NCI-H1105 treated with DMSO at 0.1 percent for 48 hours (cell line): ENCODE measurements around the gene S100A11.
A peak's percentile ranks its signal among the peaks of the same experiment; 100 is the strongest.

Source experiments
- DNase-seq: peaks from one replicate; lab custom pipeline; 2025; lab: John Stamatoyannopoulos, UW

Gene S100A11

DNA sequence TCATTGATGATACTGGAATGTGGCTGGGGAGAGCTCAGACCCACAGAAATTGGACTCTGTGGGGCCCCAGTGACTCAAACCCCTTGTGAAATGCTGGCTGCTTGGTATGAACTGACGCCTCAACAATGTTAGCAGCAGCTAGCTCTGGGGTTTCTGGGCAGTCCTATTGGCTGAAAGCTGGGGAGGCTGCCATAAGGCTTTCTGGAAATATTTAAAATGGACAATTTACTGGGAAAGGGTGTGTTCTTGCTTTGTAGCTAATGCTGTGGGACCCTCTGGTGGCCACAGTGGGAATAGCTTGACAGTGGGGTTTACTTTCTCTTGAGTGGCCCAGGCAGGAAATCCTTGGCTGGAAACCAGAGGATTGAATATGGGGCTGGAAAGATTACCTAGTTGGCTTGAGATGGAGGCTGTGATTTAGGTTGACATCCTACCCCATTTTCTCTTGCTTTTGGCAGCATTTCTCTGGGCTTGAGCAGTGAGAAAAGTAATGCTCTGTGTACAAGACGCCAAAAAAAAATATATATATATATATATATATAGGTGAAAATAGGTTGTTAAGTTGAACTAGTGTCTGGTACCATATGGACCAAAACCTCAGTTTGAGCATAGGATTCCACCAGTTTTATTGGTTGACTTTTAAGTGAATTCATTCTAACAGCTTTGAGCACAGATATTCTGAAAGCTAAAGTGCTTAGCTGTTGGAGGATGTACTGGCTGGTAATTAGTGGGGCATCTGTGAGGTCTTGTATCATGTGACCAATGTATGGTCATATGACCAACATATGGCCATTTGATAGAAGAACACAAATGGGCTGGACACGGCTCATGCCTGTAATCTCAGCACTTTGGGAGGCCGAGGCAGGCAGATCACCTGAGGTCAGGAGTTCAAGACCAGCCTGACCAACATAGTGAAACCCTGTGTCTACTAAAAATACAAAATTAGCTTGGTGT, 34.9 kb downstream of the S100A11 start:
- DNase-seq = peak; percentile 80

DNA sequence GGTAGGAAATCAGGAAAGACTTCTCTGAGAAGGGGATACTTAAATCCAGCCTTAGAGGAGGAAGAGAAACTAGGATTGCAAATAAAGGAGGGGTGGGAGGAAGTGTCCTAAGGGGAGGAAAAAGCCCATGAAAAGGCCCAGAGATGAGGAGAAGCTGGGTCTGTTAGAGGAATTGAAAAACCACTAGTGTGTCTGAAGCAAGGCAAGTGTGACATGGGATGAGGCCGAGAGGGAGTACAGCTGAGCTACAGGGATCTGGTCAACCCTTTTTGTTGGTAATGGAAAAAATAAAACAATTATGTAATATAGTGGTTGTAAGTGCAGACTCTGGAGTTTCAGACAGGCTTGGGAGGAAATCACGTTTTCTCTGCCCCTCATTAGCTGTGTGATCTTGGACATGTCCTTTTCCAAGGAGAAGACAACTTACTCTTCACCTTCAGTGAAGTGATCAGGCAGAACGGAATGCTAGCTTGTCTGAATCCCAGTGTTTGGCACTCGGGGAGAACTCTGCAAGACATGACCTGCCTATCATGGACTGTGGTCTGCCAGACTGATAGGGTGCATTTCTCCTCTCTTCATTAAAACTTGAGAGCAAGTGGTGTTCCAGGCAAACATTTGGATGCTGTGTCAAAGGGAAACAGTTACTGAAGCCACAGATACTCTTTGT, 35.7 kb downstream of the S100A11 start:
- no peak for DNase-seq

DNA sequence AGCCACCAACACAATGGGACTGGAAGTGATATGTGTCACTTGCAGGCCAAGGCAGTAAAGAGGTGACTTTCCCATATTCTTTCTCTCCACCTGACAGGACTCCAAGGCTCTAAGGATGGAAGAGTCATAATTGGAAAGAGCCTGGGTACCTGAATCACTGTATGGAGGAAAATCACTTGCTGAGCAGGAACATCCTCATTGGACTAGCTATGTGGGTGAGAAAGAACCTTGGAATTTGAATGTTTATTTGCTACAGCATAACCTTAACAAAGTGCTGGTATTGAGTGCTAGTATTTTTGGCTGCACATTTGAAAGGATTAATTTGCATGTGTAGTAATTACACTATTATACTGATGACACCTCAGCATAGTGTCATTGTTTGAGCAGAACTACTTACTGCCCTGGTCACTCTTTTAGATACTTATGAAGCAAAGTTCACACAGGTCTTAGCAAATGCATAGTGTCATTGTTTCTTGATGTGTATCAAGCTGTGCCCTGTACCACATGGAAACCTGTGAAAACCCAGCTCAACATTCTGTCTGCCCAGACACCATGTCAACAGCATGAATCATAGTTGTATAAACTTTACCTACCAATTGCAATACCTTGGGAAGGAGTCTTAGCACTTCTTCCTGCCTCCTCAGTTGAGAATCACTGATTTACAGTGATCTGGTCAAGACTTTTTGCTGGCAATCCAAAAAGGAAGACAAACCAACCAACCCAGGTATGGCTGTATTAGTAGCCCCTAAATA, 38.0 kb downstream of the S100A11 start:
- no peak for DNase-seq

DNA sequence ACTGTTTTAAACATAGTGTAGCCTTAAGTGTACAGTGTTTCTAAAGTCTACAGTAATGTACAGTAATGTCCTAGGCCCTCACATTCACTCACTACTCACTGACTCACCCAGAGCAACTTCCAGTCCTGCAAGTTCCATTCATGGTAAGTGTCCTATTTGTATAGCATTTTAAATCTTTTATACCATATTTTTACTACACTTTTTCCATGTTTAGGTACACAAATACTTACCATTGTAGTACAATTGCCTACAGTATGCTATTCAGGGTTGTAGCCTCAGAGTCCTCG, 39.6 kb downstream of the S100A11 start:
- DNase-seq = no peak

DNA sequence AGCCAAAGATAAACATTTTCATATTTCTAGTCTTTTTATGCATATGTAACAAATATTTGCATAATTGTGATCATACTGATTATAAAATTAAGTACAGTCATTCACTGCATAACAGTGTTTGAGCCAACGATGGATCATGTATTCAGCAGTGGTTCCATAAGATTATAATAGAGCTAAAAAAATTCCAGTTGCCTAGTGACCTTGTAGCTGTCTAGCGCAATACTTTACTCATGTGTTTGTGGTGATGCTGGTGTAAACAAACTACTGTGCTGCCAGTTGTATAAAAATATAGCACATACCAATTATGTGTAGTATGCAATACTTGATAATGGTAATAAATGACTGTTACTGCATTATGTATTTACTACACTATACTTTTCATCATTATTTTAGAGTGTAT, 41.0 kb downstream of the S100A11 start:
- DNase-seq = no peak

DNA sequence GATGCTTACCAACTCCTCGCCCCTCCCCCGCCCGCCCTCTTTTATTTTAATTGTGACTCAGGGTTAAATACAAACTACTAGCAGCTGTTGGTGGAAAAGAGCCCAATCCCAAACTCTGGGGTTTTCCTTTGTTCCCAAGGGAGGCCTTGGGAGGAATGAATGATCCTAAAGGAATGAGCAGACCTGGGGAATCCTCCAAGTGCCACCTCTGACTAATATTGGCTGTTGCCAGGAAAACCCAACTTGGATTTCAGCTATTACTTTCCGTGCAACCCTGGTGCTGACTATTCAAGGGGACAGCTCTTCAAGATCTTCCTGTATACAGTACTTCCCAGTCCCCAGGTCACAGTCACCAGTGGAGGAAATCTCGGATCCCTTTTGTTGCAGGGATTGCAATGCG, 41.8 kb downstream of the S100A11 start:
- DNase-seq = no peak

DNA sequence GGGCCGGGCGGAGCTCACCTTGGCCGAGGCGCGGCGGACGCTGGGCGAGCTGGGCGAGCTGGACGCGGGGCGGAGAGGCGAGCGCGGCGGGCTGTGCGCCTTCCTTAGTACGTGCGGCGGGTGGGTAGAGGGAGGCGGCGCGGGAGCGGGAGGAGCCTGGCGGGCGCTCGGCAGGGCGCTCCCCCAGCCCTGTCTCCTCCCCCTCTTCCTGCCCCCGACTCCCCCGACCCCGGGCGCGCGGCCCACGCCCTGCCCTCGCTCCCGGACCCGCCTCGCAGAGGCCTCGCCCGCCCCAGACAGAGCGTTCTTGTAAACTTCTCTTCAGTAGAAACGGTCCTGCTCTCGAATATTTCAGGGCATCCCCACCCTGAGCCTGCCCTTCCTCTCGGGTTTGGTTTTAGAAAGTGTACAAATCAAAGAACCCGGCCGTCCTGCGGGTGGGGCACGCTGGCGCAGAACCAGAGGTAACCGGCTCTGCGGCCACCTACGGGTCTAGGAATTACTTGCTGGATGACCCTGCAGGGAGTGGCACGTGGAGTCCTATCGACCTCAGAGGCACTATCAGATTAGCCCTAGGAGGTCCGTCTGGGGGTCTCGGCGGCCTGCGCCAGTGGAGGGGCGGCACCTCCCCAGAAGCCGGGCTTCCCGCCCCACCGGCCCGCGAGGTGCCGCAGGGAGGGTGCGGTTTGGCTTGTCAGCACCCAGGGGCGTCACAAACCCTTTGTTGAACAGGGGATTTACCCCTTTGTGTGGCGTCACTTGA, 42.9 kb downstream of the S100A11 start, which contains the start of gene S100A10:
S100A10 (minus strand) TSS at position 126 of the 763 bp plus-strand sequence. CDS start 7,629 bp downstream, outside the sequence.
- DNase-seq = peak; percentile 21

DNA sequence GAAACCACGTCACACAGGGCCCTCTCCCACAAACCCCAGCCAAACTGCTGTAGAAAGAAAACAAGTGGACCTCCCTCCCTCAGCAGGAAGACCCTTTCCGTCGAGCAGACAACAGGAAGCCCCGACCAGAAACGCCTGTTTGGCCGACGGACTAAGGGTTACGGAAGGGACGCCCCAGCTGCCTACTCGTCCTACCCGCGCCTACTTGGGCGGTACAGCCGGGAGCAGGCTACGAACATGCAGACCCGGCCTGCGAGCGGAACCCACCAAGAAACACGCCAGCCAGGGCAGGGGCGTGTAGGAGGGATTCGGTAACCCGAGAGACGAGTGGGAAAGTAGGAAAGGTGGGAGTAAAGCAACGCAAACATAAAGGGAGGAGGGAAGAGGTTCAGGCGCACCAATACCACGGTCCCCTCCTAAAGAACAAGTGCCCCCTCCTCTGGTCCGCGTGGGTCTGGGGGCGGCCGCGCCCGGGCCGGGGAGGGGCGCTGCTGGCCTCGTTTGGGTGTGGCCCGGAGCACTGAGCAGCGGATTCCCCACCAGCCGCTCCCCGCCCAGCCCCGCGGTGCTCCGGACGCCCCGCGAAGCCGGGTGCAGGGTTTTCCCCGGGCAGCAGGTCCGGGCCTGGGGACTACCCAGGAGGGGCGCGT, 43.6 kb downstream of the S100A11 start:
- DNase-seq = no peak

DNA sequence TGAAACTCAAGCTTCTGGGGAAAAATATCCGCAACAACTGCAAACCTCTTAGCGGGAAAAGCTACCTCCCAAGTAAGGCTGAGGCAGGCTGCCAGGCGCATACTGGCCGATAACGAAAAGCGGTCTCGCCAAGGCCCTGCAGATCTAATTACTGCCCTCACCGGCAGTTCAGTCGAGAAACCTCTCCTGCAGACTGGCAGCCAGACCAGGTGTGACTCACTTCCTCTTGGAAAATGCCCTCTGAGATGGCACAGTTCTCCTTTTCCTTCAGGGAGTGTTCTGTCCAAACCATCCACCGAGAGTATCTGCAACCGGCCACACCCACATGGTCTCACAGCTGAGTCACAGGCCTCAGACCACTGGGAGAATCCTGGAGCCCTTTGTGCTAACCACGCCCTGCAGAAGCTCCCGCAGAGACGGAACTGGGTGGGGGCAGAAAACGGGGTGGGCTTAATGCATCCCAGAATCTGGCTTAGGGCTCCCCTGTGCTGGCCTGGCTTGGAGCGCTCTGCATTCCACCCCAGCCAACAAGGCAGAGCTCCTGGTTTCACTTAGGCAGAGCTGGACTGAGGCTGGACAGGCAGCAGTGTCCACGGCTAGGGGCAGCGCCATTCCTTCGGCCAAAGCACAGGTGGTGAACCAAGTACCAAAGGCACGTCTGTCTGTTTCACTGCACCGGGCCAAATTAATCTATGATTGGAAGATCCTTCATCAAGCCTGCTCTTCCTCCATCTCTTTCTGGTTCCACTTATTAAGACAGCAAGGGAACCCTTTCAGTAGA, 44.3 kb downstream of the S100A11 start:
- peak; percentile 57 for DNase-seq

DNA sequence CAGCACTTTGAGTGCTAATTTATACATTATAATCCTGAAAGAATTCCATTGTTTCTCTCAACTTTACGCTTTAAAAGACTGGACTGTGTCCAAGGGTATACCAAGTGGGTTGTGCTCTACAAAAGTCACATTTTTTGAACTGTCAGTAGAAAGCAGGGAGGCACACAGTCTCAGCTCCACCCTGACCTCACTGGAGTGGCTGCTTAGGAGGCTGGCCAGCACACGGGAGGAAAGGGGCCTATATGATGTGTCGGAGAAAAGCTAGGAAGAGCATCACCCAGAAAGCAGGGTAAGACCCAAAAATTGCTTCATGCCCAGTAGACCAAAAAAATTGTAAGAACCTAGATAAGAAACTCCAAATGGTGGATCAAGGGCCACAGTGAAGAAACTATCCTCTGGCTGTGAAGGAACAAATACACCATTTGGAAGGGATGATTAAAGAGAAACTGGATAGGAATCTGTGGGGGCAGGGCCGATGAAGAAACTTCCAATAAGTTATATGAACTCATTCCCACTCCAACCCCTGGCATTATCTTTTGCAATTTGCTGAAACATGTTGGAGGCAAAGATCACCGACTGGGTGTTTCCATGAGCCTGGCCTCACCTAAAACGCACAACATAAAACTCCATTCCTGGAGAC, 45.0 kb downstream of the S100A11 start:
- no peak for DNase-seq

DNA sequence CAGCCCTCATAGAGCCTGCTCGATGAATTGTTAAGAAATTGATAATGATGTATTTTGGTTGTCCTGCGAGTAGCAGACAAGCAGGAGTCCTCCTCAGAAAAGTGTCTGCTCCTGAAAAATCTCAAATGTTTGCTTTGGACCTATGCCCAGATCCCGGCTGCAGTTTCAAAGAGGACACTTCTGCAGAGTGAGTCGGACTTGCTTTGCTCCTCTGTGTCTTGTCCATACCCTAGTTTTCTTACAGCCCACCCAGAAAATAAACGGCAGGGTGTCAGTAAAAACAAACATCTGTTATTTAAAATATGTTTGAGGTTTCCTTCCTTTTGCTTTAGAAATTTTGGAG, 46.0 kb downstream of the S100A11 start:
- DNase-seq = peak; percentile 71

DNA sequence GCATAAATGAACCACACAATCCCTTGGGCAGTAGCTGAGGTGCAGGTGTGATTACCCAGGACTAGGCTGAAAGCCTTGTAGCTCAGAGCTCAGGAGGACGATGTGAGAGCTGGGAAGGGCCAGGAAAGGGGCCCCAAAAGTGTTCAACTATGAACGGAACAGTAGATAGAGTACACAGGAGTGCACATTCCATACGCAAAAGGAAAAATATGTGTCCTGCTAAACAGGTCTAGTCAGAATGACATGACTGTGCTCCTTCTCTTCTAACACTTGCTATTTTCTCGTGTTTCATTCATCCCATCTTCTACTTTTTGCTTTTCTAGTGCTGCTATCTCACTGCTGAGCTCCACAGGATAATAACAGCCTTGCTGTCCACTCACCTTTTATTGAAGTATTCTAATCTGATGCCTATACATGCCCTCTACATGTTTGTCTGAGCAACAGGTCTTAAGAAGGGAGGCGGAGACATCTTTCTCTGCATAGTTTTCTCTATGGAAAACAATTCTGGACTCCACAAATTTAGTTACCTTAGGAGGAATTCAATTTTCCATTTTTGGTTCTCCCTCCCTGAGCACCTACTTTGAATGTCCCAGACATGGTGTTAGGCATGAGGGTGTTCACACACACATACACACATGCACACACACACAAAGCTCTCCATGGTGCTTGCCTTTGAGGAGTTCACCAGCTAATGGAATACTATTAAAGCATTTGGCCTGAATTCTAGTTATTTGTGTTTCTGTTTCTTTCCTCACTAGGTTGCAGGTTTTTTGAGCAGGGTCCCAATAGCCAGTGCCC, 46.5 kb downstream of the S100A11 start:
- no peak for DNase-seq

DNA sequence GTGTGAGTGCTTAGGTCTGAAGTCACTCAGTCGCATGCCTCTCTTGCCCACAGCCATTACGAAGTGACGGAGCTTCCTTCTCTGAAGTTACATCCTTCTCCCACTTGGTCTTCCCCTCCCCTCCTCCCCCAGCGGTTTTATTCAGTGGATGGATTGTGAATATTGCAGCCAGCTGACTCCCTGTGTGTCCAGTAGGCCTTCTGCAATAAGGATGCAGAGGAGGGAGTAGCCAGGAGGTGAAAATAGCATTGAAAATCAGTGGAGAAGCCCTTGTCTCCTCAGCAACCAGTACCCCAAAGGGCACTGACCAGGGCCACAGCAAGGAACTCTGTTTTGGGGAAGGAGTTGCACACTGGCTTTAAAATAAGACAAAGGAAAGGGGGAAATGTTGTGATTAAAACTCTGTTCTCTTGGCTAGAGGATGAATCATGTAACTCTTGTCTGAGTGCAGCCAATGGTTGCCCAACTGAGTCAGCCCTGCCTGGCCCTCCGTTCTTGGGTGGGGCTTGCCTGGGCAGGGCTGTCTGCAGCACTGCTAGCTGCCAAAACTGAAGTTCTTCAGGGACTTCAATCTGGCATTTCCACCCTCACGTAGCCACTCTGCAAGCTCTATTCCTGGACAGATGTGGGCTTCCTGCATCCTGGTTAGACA, 47.5 kb downstream of the S100A11 start:
- no peak for DNase-seq

DNA sequence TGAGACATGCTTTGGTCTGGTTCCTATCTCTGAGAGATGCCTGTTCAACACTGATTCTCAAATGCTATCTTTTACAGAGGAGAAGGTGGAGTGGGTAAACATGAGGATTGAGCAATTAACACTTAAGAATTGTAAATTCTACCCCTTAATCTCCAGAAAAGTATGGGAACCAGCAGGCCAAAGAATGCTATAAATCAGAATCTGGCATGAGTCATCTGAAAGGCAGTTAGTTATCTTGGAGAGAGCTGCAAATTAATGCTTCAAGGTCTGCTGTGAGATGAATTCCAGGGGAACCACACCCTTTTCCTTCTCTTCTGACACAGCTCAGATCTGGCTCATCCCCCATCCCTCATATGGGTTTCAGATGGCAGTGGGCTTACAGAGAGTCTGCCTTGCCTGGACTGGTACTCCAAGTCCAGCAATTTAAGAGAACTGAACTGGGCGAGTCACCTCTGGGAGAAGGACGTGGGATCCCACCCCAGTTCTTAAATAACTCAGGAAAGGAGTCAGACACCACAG, 48.3 kb downstream of the S100A11 start:
- no peak for DNase-seq

DNA sequence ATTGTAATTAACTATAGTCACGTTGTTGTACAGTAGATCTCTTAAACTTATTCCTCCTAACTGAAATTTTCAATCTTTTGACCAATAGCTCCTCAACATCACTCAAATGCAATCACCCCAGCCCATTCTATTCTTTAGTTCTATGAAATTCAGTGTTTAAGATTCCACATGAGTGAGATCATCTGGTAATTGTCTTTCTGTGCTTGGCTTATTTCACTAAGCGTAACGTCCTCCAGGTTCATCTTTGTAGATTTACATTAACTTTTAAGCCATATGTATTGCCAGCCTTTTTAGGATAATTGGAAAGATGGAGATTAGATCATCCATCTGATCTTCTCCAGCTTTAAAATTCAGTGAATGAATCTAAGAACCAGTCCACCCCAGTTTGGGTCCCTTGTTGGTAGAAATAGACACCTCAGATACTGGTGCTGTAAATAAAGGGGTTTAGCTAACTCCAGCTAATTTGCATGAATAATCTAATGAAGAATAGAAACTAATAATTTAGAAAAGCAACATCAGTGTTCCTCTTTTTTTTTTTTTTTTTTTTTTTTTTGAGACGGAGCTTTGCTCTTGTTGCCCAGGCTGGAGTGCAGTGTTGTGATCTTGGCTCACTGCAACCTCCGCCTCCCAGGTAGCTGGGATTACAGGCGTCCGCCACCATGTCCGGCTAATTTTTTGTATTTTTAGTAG, 50.2 kb downstream of the S100A11 start:
- DNase-seq = no peak

DNA sequence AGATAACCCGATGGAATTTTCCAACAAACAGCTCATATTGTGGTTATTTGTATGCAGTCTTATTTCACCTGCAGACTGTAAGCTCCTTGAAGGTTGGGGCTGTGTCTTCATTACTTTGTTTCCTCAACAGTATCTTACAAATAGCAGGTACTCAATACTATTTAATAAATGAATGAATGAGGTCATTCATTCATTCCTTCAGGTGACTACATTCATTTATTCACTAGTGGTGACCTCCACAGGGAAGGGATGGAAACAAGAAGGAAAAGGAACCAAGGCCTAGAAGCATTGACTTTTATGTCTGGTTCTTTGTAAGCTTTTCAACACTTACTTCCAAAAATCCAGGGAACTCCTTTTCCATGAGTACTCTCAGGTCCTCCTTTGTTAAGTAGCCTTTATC, 51.0 kb downstream of the S100A11 start:
- DNase-seq = no peak

DNA sequence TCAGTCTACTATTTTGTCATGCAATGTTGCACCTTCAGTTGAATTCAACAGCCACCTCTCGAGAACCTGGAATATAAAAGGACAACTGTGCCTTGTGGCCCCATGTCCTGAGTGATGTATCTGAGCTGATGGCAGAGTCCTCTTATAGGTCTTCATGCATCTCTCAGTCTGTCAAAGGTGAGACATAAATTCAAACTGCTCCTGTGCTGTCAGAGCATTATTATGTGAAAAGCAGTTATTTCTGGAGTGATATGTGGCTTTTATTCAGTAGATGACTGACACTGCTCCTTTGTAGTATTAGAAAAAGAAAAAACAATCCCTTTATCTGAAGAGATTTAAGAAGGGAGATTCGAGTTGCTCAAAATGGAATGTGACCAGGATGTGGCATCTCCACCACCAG, 51.5 kb downstream of the S100A11 start:
- no peak for DNase-seq
